ENCODE data around the gene GRHL1.

DNA sequence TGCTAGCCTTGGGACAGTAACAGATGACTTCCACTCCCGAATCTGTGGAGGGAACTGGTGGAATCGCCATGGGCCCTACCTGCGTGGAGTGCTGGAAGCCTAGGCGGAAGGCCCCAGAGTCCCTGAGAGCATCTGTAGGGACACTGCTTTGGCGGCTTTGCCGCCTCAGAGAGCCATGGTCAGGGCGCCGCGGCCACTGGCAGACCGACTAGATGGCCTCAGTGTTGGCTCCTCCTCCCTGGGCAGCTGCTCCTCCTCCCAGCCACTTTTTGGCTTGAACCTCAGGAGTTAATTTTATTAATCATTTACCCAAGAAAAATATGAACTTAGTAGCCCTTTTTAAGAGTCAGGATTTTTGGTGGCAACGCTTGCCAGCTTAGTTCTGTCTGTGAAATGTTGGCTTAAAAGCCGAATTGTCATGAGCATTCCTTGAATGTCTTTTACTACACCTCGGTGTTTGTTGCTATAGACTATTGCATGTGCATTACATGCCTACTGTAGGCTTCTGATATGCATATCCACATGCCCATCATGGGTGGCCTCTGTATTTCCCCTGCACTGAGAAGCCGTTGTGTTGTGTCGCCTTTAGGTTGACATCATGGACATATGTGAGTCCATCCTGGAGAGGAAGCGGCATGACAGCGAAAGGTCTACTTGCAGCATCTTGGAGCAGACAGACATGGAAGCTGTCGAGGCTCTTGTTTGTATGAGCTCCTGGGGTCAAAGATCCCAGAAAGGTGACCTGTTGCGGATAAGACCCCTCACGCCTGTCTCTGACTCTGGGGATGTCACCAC lies 94.3 kb downstream of the GRHL1 start:
- TF ChIP-seq CTCF (conservative IDR thresholded peaks at IDR 0.05; ENCODE audit: low read depth, low read length) (no peak), SMC3 (IDR thresholded peaks at IDR 0.05; ENCODE audit: low read depth, low read length) (no peak), CEBPB (IDR thresholded peaks at IDR 0.05; ENCODE audit: low read depth, low read length) (no peak), RCOR1 (IDR thresholded peaks at IDR 0.05; ENCODE audit: insufficient replicate concordance, low read length) (no peak)

Data from IMR-90 (cell line).